Epithelial cell of proximal tubule (primary cell): ENCODE results near the gene LRP5. TPM values are rescaled to one million over a fixed set of nuclear protein-coding genes. Genes with fewer than 3 reads are reported as not detected.

Source experiments
- DNase-seq: peaks from one replicate; pipeline ENCODE4 v3.0.0-alpha.2; 2011; ENCODE audit warnings: low read depth
- H3K4me3 ChIP-seq: 2 replicates; pipeline ENCODE4 v1.5.1; 2011; ENCODE audit warnings: low read depth, mild to moderate bottlenecking, low read length
- total RNA-seq: library from RNA; depleted of rRNA; stranded (reverse); fragments of >200 nt; gene quantifications from 2 replicates; pipeline ENCODE4 v1.2.3, GENCODE V29; 2015
- TF ChIP-seq, protein P1 (sequence below): conservative IDR thresholded peaks from 2 replicates; pipeline ENCODE4 v1.5.1; 2012; ENCODE audit warnings: low read depth, mild to moderate bottlenecking, low read length

The LRP5 gene
- total RNA-seq, 1 donor from 2014 or later, result 22.4 TPM

DNA sequence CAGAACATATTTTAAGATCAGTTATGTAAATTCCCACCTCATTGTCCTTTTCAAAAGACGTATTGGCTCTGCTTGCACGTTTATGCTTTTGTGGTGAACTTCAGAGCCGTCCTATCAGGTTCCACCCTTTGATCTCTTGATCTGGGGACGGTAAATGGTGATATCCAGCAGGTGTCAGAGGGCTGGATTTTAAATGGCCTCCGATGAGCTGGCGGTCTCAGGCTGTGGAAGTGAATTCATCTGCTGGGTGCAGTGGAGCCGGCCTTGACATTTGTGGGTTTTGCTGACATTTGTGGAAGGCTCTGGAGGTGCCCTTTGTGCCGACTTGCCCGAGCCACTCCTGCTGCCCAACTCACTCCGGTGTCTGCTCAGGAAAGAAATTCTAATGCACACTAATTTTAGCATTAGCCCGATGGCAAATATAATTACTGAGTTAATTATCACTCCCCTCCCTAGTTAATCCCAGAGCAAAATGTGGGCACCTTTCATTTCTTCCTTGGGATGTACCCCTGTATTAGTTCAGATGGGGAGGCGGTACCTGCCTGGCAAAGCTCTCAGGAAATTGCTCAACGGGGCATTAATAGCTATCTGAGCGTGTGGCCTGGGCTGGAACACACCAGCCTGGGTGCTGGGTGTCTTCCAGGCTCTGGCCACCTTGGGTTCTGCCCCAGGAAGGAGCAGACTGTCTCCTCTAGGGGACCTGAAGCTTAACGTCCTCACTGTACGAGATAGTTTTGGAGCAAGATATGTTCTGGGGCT lies 9.1 kb downstream of the LRP5 start:
- H3K4me3 ChIP-seq, result peak overlapping the region; percentile 16
- DNase-seq, result no peak
- TF ChIP-seq, protein P1, sequence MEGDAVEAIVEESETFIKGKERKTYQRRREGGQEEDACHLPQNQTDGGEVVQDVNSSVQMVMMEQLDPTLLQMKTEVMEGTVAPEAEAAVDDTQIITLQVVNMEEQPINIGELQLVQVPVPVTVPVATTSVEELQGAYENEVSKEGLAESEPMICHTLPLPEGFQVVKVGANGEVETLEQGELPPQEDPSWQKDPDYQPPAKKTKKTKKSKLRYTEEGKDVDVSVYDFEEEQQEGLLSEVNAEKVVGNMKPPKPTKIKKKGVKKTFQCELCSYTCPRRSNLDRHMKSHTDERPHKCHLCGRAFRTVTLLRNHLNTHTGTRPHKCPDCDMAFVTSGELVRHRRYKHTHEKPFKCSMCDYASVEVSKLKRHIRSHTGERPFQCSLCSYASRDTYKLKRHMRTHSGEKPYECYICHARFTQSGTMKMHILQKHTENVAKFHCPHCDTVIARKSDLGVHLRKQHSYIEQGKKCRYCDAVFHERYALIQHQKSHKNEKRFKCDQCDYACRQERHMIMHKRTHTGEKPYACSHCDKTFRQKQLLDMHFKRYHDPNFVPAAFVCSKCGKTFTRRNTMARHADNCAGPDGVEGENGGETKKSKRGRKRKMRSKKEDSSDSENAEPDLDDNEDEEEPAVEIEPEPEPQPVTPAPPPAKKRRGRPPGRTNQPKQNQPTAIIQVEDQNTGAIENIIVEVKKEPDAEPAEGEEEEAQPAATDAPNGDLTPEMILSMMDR, result peak; percentile 4

DNA sequence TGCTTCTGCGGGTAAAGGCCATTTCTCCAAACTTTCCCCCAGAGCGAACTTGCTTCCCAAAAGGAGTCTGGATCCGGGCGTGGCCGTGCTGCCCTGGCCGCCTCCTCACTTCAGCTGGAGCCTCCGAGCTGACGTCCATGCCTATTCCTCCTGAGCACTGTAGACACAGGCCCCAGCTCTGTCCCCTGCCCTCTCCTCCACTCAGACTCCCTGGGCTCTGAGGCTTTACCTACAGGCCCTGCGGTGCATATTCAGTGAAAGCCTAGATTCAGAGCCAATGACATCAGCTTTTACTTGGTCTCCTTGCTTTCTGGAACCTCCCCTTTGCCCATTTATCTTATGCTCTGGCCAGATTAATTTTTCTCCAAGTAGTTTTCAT lies 9.7 kb downstream of the LRP5 start:
- no peak for DNase-seq
- TF ChIP-seq, protein P1, result no peak
- peak overlapping the region; percentile 16 for H3K4me3 ChIP-seq

DNA sequence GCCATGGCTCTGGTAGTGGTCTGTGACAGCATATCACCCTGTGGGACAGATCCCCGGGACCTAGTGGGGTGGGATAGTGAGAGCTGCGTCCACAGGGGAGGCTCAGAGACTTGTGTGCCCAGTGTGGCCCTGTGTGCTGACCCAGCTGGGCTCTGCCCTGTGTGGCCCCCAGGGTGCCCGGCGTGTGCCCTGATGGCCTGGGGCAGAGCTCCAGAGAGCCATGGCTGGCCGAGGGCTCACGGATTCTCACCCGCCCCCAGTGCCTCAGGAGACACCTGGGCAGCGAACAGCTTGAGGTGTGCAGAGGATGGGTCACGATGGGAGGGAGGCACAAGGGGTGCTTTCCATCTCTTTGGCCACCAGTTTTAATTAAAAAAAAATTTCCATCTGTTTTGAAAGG lies 11.8 kb downstream of the LRP5 start:
- no peak for DNase-seq
- TF ChIP-seq, protein P1, result no peak
- H3K4me3 ChIP-seq, result no peak overlapping the region

DNA sequence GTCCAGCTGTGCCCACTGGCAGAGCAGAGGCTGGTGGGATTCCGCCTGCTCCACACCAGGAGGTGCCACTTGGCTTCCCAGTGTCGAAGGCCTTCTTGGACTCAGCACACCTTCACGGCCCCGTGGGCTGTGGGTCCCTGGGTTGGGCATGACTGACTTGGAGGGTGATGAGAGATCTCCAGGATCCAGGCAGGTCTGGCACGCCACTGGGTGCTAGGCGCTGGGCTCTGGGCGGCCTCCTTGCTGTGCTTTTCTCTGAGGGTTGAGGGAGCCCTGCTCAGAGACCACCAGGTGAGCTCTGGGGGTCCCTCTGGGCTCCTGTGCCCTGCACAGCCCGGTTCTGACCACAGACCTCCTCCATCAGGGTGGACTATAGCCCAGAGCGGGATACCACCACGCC lies 12.3 kb downstream of the LRP5 start:
- DNase-seq, result no peak
- TF ChIP-seq, protein P1, result no peak
- H3K4me3 ChIP-seq, result no peak overlapping the region

DNA sequence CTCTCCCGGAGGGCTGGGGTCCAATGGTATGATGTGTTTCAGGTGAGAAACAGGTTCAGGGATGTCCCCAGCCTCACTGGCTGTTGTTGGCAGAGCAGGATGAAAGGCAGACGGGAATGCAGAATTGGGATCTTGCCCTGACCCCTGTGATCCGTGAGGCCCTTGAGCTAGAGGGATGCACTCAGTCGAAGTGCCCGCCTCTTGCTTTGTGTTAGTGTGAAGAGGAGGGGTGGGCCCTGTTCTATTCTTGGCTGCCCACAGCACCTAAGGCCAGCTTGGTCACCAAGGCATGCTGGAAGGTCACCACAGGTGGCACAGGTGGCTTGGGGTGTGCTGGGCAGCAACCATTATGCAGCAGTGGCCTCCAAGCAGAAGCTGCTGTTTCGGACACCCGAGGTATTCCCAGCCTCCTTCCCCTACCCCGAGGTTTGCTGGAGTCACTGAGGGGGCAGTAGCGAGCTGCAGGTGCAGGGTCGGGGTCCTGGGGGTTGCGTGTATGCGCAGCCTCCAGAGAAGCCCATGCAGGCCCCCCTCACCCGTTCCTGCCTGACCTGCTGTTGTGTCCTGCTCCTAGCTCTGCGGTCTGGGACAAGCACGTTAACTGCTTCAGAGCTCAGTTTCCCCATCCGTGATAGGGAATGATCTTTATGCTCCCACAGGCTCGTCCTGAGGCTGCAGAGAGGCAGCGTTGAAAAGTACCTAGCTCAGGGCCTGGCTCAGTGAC lies 13.0 kb downstream of the LRP5 start:
- no peak overlapping the region for H3K4me3 ChIP-seq
- DNase-seq, result no peak
- TF ChIP-seq, protein P1, result no peak

DNA sequence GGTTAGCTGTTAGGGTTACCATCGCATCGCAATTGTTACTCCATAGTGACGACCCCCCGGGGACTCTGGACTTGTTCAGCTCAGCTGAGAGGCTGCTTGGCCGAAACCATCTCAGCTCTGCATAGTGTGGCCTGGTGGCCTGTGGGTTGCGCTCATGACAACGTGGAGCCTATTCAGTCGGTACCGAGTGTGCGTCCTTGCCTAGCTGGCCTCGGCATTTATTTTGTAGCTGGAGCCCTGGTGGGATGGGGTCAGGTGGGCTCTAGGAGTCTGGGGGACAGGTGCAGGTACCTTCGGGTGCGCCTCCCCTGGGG lies 13.5 kb downstream of the LRP5 start:
- no peak overlapping the region for H3K4me3 ChIP-seq
- TF ChIP-seq, protein P1, result no peak
- DNase-seq, result no peak
